NB4 (cell line): ENCODE measurements around the gene AP3S2.
A peak's percentile ranks its signal among the peaks of the same experiment; 100 is the strongest.

Source experiments
- DNase-seq: peaks from one replicate; pipeline ENCODE4 v3.0.0; 2010; ENCODE audit warnings: low read depth
- H3K4me3 ChIP-seq: one replicate; pipeline ENCODE4 v1.5.1; 2011; ENCODE audit warnings: mild to moderate bottlenecking, low read depth, low read length, moderate library complexity
- MYC ChIP-seq: IDR thresholded peaks from 2 replicates; pipeline ENCODE4 v1.6.1; 2011; ENCODE audit warnings: low read depth, low read length
- POLR2A ChIP-seq: IDR thresholded peaks from 2 replicates; pipeline ENCODE4 v1.6.1; 2011; ENCODE audit warnings: mild to moderate bottlenecking; ENCODE audit not compliant: insufficient read length; ENCODE audit errors: extremely low read depth
- TF ChIP-seq, protein P1 (sequence below): IDR thresholded peaks from one replicate; pipeline ENCODE4 v1.5.1; 2012; ENCODE audit warnings: low read depth, low read length
- TF ChIP-seq, protein P2 (sequence below): IDR thresholded peaks from 2 replicates; pipeline ENCODE4 v1.6.1; 2011; ENCODE audit warnings: low read depth, low read length

The AP3S2 gene

DNA sequence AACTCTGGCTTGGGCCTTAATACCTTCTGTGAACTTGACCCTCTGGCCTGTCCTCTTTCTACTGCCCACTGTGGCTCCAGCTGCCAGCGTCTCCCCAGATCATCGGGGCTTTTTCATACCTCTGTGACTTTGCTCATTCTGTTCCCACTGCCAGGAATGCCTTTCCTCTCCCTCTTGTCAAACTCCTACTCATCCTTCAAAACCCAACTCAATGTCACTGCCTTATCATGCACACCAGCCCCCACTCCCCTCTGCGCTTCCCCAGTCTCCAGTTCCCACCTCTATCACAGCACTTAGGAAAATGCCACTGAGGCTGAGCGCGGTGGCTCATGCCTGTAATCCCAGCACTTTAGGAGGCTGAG is 84.0 kb downstream of the AP3S2 start:
- TF ChIP-seq POLR2A (no peak), MYC (no peak)
- TF ChIP-seq, protein P1, sequence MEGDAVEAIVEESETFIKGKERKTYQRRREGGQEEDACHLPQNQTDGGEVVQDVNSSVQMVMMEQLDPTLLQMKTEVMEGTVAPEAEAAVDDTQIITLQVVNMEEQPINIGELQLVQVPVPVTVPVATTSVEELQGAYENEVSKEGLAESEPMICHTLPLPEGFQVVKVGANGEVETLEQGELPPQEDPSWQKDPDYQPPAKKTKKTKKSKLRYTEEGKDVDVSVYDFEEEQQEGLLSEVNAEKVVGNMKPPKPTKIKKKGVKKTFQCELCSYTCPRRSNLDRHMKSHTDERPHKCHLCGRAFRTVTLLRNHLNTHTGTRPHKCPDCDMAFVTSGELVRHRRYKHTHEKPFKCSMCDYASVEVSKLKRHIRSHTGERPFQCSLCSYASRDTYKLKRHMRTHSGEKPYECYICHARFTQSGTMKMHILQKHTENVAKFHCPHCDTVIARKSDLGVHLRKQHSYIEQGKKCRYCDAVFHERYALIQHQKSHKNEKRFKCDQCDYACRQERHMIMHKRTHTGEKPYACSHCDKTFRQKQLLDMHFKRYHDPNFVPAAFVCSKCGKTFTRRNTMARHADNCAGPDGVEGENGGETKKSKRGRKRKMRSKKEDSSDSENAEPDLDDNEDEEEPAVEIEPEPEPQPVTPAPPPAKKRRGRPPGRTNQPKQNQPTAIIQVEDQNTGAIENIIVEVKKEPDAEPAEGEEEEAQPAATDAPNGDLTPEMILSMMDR, result no peak
- TF ChIP-seq, protein P2, sequence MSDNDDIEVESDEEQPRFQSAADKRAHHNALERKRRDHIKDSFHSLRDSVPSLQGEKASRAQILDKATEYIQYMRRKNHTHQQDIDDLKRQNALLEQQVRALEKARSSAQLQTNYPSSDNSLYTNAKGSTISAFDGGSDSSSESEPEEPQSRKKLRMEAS, result no peak
- H3K4me3 ChIP-seq, result no peak overlapping the region
- DNase-seq, result no peak

DNA sequence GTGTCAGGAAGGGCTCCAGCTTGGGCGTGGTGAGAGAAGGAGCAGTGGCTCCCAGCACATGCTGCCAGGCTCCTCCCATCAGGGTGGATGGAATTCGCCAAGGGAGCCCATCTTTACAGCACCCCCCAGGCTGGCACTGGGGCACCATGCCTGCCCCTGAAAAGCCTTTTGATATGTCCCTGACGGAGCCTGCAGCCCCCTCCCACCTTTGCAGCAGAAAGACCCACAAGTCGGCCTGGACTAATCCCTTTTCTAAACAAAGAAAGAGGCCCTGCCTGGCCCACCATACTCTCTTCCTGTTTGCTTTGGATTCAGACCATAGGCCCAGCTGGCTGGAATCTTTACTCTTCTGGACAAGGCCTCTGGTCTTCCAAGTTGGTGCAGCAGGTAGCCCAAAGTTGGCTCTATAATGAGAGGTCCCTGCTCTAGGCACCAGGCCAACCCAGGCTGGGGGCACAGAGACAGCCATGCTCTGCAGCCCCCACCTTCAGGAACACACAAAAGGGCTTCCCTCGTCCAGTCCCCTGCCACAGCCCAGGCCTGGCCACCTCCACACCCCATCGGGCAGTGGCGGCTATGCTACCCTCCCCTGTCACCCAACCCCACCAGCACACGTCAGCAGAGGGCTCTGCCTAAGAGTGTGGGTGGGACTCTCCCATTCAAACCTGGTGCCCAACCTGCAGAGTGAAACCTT is 84.6 kb downstream of the AP3S2 start:
- DNase-seq, result peak; percentile 11
- no peak overlapping the region for H3K4me3 ChIP-seq
- TF ChIP-seq, protein P2, result no peak
- TF ChIP-seq MYC (no peak), POLR2A (no peak)
- TF ChIP-seq, protein P1, result no peak

DNA sequence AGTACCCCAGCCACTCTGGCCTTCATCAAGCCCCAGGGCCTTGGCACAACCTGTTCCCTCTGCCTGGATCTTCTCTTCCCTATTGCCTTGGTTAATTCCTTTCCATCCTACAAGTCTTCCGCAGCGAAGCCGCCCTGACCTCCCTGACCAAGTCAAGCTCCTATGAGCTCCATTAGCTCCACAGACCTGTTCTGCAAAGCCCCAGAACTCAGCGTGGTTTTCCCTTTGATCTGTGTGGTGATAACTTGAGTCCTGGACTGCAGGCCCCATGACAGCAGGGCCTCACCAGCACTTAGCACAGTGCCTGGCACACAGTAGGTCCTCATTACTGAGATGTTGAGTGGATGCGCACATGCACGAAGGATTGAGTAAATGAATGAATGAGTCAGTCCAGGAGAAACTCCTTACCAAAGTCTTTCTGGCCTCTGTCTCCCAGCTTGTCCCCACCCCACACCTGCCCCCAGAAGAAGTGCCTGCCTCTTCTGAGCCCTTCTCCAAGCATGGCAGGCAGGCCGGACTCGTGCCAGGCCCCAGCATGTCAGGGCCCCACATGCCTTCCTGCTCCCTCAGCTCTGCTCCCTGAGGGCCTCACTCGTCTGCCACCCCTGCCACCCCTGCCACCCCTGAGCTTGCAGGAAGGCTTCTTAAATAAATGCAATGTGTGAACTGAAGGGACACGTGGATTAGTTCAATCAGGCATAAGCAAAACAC is 85.5 kb downstream of the AP3S2 start:
- no peak overlapping the region for H3K4me3 ChIP-seq
- DNase-seq, result no peak
- TF ChIP-seq POLR2A (no peak), MYC (no peak)
- TF ChIP-seq, protein P2, result no peak
- TF ChIP-seq, protein P1, result no peak

DNA sequence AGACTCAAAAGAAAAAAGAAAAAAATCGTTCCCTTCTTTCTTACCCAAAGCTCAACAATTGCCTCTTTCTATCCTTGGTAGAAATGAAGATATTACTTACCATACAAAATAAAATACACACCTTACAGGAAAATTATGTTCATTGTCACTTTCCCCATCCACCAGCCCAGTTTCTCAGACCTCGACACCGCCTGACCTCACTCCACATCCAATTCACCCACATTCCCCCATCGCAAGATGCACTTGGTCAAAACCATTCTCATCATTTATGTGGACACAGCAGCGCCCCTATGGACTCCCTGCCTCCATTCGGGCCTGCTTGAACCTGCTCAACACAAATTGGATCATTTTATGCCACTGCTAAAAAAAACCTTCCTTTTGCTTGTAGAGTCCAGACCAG is 86.1 kb downstream of the AP3S2 start:
- no peak overlapping the region for H3K4me3 ChIP-seq
- TF ChIP-seq MYC (no peak), POLR2A (no peak)
- TF ChIP-seq, protein P2, result no peak
- TF ChIP-seq, protein P1, result no peak

DNA sequence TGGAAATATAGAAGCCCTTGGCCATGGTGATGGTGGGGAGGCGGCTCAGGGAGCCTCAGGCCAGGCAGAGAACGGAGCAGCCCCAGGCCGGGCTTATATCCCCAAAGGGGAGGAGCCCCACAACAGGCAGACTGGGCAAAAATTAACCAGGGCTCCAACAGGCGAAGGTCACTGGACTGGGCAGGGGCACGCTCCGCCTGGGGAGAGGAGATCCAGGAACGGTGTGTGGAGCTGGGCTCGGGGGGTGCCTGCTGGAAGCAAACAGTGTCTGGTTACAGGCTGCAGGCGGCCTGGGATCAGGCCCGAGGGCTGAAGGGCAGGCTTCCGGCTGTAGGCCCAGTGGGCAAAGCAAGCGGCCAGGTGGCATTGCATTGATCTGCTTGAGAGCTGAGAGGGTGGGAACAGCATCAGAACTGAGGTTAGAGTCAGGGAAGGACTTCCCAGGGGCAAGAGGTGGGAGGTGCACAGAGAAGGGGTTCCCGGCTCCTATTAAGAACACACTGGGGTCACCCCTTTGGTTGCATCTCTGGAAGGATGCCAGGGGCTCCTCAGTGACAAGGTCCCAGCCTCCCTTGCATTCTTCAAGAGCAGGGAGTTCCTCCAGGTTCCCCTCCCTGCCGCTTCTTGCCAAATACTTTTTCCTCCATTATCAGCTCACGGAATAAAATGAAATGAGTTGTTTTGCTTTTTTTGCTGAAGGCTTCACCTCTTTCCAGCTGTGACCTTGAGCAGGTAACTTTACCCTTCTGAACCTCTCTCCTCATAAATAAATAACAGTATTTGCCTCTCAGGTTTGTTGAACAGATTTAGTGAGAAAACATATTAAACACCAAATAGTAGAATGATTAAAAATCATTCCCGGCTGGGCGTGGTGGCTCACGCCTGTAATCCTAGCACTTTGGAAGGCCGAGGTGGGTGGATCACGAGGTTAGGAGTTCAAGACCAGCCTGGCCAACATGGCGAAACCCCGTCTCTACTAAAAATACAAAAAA is 86.9 kb downstream of the AP3S2 start:
- no peak for TF ChIP-seq MYC
- TF ChIP-seq, protein P2, result no peak
- TF ChIP-seq, protein P1, result no peak
- no peak for TF ChIP-seq POLR2A
- DNase-seq, result no peak
- no peak overlapping the region for H3K4me3 ChIP-seq

More for the DNA sequence above, 86.1 kb downstream of the AP3S2 start:
- DNase-seq, result no peak
